ENCODE measurements around the gene CNPPD1.

Gene CNPPD1

GRCh38 chr2:219157396-219157795 is 19.3 kb downstream of the CNPPD1 start:
- Histone ChIP-seq H3K9me3 (no peaks in the 10 kb centered on the region), H3K4me3 (ENCODE audit: low read depth in 1 of 2, low read length in 1 of 2) (no peak overlapping the region), H3K36me3 (peaks cover 11% of the 10 kb centered on the region), H3K27me3 (peaks cover 3% of the 10 kb centered on the region), H3K4me1 (ENCODE audit: control insufficient read depth in 1 of 2, insufficient read depth in 1 of 2, low read depth in 1 of 2, low read length in 1 of 2) (peaks cover 14 to 20% of the 10 kb centered on the region in 2 experiments), H3K27ac (no peak overlapping the region)
- TF ChIP-seq CTCF (IDR thresholded peaks at IDR 0.05): no peak

- peak; percentile 54 for TF ChIP-seq CTCF (IDR thresholded peaks at IDR 0.05)
- no peak overlapping the region for H3K4me3 ChIP-seq (ENCODE audit: low read depth in 1 of 2, low read length in 1 of 2)
- peaks cover 3% of the 10 kb centered on the region for H3K27me3 ChIP-seq
- H3K4me1 ChIP-seq (ENCODE audit: control insufficient read depth in 1 of 2, insufficient read depth in 1 of 2, low read depth in 1 of 2, low read length in 1 of 2): peaks cover 5 to 7% of the 10 kb centered on the region in 2 experiments
- H3K9me3 ChIP-seq: no peaks in the 10 kb centered on the region
- peaks cover 11% of the 10 kb centered on the region for H3K36me3 ChIP-seq
- no peak overlapping the region for H3K27ac ChIP-seq
Measured at GRCh38 chr2:219155054-219155644, 21.6 kb downstream of the CNPPD1 start.

GRCh38 chr2:219149667-219150066 is 27.1 kb downstream of the CNPPD1 start:
- Histone ChIP-seq H3K4me1 (ENCODE audit: control insufficient read depth in 1 of 2, insufficient read depth in 1 of 2, low read depth in 1 of 2, low read length in 1 of 2) (no peaks in the 10 kb centered on the region), H3K27me3 (no peaks in the 10 kb centered on the region), H3K27ac (no peak overlapping the region), H3K4me3 (ENCODE audit: low read depth in 1 of 2, low read length in 1 of 2) (no peak overlapping the region), H3K36me3 (peaks cover 11% of the 10 kb centered on the region), H3K9me3 (no peaks in the 10 kb centered on the region)
- TF ChIP-seq CTCF (IDR thresholded peaks at IDR 0.05): no peak

- TF ChIP-seq CTCF (IDR thresholded peaks at IDR 0.05): no peak
- Histone ChIP-seq H3K9me3 (no peaks in the 10 kb centered on the region), H3K27me3 (no peaks in the 10 kb centered on the region), H3K4me1 (ENCODE audit: control insufficient read depth in 1 of 2, insufficient read depth in 1 of 2, low read depth in 1 of 2, low read length in 1 of 2) (no peaks in the 10 kb centered on the region), H3K36me3 (peaks cover 16% of the 10 kb centered on the region), H3K27ac (no peak overlapping the region), H3K4me3 (ENCODE audit: low read depth in 1 of 2, low read length in 1 of 2) (no peak overlapping the region)
Measured at GRCh38 chr2:219142329-219142728, 34.4 kb downstream of the CNPPD1 start.

- Histone ChIP-seq H3K27ac (no peak overlapping the region), H3K36me3 (peaks cover 9% of the 10 kb centered on the region)
- no peak for TF ChIP-seq CTCF (IDR thresholded peaks at IDR 0.05)
Measured at GRCh38 chr2:219140722-219141121, 36.0 kb downstream of the CNPPD1 start.

More at GRCh38 chr2:219140722-219141121, 36.0 kb downstream of the CNPPD1 start:
- no peaks in the 10 kb centered on the region for H3K4me1 ChIP-seq (ENCODE audit: control insufficient read depth in 1 of 2, insufficient read depth in 1 of 2, low read depth in 1 of 2, low read length in 1 of 2)
- no peaks in the 10 kb centered on the region for H3K27me3 ChIP-seq
- no peak overlapping the region for H3K4me3 ChIP-seq (ENCODE audit: low read depth in 1 of 2, low read length in 1 of 2)
- H3K9me3 ChIP-seq: no peaks in the 10 kb centered on the region

Measured in neutrophil (primary cell).